Inferior parietal cortex (tissue), 1 donor: Measurements from ENCODE around the gene L3MBTL4.
"Not testable (repeated sequence)": the region's sequence is repeated elsewhere in the genome, so short reads cannot be mapped to it uniquely, and the experiment has no call there.

Experiments used
- DNase-seq: peaks from one replicate; pipeline ENCODE4 v3.0.0-alpha.2; 2016; ENCODE audit errors: extremely low spot score

L3MBTL4 gene

DNA sequence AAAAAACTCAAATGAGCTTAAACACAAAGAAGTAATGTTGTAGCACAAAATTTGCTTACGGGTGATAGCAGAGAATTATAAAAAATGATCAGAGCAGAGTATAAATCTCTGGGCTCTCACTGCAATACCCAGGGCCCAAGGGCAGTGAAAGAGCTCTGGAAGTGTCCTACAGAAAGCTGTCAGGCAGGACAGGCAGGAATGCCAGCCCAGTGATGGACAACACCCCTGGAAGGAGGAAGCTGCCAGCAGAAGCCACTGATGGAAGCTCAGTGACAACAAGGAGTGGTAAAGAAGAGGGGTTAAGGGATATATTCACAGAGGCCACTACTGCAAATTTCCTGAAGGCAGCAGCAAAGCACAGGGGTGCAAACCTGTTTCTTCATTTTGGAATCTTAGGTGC, 214.9 kb downstream of the L3MBTL4 start:
- DNase-seq = no peak

DNA sequence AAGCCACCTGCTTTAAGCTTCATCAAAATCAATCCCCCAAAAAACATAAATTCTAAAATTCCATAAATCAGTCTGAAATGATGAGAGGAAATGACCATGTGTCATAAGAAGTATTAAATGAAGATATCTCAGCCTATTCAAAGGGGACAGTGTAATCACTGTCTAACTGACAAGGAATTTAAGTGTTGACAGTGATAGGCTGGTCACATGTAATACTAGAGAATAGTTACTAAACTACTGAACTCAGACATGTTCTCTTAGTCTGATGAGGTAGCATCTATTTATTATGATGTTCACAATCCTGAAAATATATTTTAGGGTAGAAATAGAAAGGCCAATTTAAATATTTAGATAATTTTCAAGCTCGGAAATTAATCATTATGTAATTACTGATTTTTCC, 216.1 kb downstream of the L3MBTL4 start:
- DNase-seq = no peak

DNA sequence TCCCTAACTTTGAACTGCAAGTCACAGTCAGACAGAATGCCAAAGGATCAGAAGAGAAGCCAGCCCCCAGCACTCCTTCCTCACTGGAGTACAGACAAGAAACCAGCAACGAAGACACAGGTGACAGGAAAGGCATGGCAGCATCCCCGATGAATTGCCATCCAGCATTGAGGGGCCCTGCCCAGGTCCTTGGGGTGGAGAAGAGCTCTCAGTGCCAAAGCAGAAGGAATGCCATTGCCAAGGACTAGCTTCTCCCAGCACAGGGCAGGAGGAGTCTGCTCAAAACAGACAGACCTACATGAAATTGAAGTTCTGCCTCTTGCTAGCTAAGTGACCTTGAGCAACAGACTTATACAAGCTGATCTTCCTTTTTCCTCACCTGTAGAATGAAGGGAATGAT, 220.1 kb downstream of the L3MBTL4 start:
- no peak for DNase-seq

DNA sequence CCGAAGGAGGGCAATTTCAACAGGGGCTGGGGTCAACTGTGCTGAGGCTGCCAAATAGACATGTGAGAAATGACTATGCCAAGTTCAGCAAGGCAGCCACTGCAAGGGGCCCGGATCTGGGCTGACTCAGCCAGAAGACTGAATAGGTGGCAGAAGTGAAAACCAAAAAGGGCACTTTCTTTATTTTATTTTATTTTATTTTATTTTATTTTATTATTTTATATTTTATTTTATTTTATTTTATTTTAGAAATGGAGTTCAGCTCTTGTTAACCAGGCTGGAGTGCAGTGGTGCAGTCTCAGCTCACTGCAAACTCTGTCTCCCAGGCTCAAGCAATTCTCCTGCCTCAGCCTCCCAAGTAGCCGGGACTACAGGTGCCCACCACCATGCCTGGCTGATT, 228.9 kb downstream of the L3MBTL4 start:
- not testable (repeated sequence) for DNase-seq

DNA sequence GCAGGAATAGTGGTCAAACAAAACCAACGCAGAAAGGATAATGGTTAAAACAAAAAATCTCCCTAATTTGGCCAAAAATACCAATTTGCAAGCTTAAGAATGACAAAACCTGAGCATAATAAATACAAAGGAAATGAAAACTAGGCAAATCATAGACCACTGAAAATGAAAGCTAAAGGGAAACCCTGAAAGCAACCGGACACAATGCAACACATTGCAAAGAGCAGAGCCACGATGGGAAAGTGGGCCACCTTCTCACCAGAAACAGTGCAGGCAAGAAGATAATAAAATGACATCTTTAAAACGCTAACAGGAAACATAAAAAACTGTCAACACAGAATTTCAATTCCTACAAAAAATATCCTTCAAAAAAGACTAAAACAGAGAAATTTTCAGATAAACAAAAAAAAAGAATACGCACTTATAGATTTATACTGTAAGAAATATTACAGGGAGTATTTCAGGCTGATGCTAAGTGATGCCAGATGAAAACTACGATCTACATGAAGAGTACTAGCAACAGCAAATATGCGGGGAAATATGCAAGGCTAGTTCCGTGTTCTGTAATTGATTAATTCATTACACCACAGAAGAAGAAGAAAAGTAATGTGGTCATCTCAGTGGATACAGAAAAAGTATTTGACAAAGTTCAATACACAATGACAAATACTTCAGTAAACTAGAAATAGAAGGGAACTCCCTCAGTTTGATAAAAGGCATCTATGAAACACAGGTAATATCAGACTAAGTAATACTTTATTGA, 239.5 kb downstream of the L3MBTL4 start:
- DNase-seq = no peak

DNA sequence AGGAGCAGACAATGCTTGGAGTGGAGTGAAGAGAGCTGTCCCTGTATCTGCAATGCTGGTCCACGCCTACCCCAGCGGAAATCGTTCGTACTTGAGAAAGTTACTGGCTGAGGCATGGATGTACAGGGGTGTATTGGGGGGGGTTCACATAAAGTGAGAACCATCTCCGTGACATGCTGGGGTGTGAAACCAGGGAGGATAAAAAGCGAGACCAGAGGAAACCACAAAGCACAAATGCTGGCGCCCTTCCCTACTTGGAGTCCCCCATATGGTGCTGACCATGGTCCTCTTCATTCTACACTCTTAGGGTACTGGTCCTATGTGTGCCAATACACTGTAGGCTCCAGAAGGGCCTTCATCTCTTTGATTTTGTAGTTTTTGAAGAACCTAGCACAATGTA, 244.1 kb downstream of the L3MBTL4 start:
- no peak for DNase-seq

DNA sequence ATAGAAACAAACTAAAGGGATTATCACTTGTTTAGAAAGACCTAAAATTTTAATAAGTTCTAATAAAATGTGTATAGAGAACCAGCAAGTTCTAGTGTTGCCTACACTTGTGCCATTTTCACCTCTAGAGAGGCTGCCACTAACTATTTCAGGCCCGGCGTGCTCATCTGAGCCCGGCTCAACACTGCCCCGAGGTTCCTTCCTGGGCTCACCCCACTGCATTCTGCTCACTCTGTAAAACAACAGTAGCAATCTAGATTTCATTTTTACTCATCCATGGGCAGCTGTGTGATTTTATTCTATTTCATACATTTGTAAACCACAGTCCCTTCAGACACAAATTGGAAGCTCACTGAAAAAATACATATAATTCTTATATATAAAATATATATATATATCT, 253.2 kb downstream of the L3MBTL4 start:
- no peak for DNase-seq

DNA sequence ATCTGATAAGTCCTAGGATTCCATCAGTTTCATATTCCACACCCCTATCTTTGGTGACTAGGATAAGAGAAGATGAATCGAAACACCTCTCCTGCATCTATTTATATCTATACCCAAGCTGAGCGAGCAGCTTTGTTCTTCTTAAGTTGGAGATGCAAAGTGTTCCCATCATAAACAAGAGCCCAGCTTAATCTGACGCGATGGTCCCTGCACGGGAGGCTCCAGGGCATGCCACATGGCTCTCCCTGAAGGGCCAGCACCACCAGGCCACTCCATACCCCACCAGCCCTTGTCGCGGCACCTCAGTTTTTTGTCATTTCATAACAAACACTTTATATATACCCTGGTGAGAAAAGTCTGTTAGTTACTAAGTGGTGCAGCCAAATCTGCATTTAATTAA, 255.3 kb downstream of the L3MBTL4 start:
- no peak for DNase-seq

DNA sequence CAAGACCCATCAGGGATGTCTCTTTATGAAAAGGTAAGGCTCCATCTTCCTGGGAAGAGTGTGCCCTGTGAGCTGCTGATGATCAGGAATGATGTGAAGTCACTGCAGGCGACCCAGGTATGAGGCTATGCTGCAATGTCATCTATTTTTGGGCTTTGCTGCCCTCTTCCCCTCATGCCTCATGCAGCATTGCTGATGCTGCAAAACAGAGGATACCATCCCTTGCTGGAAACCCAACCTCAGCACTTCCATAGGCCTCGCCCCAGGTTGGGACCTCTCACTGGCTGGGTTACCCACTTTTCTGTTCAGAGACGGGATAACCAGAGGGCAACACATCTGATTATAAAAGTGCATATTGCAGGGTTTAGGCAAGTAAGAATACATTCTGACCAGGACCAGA, 255.8 kb downstream of the L3MBTL4 start:
- DNase-seq = no peak

DNA sequence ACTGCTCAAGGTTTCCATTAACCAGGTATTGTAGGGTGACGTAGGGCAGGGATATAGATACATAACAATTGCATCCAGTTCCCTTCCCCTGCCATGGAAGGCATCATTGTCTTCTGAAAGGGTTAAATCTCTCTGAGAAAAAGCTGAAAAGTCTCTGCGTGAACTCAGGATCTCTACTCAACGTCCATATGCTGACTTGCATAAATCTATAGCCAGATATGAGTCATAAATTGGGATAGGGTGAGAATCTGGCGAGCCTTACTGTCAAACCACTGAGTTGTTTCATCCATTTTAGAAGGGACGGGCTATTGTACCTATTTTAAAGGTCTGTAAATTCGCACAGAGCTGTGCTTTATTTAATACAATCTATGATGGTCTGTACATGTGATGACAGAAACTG, 258.3 kb downstream of the L3MBTL4 start:
- DNase-seq = no peak

DNA sequence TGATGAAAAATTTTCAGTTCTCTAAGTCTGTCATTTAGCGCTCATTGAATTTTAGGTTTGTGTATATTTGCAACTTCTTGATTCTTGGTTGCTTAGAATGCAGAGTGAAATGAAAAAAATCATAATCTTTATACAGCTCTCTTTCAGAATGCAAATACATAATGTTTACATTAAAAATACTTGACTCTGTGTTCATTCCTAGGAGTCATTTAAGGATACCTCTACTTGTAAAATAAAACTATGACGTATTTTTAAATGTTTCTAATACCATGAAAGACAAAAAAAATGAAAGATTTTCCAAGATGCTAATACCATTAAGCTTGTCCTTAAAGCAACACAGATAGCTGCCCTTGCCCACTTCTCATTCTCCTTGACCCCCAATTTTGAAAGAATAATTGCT, 259.0 kb downstream of the L3MBTL4 start:
- no peak for DNase-seq

DNA sequence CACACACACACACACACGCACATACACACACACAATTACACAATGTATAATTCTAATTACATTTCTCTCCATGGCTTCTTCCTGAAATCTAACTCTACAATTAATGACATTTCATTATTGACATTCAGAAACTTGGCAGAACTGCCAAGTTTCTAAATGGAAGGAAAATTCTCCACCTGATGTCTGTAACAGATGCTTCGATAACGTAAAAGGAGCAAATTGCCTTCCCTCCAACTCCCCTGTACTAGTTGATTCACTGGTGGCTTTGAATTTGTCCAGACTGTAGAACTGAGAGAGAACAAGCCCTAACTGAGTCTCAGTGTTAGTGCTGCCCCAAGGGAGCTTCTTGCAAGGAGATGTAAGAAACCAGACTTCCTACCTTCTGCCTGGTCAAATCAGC, 264.3 kb downstream of the L3MBTL4 start:
- DNase-seq = no peak

DNA sequence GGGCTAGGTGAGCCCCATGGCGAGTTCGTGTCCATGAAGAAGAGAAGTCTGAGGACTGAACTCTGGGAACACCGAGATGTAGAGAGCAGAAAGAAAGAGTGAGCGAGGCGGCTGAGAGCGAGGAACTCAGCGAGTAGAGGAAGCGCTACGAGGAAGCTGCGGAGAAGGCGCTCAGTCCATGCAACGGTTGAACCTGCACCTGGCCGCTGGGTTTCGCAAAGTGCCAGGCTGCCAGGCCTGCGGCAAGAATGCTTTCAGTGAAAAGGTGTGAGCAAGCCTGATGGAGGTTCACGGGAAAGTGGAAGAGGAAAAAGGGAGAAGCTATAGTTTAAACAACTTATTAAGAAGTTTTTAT, 268.4 kb downstream of the L3MBTL4 start:
- DNase-seq = no peak

DNA sequence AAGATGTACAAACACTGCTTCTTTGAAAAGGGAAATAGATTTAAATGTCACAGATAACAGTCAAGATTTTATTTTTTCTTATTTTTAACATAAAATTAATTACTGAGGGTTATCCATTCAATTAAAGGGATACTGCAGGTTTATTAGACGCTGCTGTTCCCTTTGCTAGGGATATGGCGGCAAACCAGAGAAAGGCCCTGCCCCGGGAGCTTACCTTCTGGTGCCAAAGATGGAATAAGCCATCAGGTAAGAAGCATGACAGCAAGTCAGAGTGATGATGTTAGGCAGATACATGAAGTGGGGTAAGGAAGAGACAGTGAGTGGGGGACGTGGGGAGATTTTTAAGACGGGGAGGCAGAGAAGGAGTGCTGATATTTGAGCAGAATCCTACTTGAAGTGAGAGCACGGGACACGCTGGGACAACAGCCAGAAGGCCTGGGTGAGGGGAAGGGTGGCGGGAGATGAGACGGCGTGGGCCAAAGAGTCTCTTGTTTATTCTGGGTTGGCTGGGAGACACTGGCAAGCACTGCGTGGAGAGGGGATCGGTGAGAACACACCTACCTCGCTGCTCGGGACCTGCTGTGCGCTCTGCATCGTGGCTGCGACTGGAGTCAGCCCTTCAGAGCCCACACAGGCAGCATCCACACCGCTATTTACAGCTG, 268.9 kb downstream of the L3MBTL4 start:
- no peak for DNase-seq

DNA sequence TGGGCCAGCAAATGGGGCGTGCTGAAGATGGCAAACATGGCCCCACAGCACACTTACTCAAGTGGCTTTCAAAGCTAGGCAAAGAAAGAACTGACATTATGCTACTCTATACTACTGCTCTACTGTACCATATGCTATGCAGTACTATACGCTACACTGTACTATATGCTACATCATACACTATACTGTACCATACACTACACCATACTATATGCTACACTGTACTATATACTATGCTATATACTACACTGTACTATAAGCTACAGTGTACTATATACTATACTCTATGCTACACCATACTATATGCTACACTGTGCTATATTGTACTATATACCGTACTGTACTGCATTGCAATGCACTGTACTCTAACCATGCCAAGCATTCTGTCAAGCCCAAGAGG, 275.7 kb downstream of the L3MBTL4 start:
- DNase-seq = no peak

DNA sequence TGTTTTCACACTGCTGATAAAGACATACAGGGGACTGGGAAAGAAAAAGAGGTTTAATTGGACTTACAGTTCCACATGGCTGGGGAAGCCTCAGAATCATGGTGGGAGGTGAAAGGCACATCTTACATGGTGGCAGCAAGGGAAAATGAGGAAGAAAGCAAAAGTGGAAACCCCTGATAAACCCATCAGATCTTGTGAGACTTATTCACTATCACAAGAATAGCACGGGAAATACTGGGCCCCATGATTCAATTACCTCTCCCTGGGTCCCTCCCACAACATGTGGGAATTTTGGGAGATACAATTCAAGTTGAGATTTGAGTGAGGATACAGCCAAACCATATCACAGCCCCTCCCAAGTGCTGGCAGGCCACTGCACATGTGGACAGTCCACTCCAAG, 278.8 kb downstream of the L3MBTL4 start:
- not testable (repeated sequence) for DNase-seq

DNA sequence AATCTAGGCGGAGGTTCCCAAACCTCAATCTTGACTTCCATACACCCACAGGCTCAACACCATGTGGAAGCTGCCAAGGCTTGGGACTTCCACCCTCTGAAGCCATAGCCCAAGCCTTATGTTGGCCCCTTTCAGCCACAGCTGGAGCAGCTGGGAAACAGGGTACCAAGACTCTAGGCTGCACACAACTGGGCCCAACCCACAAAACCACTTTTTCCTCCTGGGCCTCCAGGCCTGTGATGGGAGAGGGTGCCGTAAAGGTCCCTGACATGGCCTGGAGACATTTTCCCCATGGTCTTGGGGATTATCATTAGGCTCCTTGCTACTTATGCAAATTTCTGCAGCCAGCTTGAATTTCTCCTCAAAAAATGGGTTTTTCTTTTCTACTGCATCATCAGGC, 279.7 kb downstream of the L3MBTL4 start:
- not testable (repeated sequence) for DNase-seq

DNA sequence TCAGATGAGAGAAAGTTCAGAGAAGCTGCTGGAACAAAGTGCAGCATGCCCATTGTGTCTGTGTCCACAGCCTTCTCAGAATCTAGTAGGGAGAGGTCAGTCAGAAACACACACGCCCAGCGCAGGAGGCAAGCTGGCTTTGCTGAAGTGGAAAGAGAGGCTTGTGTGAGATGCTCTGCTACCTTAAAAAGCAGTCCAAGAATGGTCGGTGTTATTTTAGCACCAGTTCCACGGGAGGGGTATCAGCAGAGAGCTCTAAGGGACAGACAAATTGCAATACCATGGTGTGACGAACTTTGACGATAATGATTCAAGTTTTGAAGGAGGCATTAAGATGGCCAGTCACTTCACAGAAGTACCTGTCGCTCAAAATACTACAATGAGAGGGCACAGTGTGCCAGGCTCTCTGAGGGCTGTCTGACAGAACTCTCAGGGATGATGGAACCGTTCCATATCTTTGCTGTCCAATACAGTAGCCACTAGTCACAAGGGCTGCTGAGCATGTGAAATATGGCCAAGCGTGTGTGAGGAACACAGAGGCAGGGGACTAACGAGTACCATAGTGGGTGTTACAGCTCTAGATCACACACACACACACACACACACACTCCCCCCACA, 281.9 kb downstream of the L3MBTL4 start:
- DNase-seq = no peak

DNA sequence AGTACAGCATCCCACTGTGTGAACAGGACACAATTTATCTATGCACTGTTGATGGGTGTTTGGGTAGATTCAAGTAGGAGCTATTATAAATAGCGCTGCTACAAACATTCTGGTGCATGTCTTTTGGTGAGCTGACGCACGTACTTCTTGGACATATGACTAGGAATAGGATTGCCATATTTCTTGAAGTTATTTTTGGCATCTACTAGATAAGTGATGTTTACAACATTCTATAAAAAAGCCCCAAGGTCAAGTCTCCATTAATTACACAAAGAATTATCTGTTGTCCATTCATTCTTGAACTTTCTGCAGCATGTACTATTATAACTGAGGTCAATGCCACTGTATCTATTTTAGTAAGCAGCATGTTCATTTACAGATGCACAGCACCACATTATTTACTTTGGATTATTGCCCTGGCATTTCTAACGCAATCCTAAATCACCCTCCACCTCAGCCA, 293.9 kb downstream of the L3MBTL4 start:
- DNase-seq = no peak

DNA sequence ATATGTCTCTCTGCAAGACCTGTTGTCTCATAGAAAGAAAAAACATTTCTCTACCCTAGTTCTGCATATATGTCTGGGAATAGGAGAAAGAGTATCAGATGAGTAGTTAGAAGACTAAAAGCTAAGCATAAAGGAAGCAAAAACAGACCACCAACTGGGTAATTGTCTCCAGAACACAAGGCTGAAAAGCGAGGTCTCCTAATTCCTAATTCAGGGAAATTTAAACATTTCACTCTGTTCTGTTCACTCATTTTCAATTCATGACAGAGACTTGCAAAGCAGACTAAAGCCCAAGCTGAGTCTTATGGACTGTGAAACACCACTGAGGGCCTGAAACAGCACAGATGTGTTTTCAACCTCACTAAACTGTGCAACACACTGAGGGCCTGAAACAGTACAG, 294.9 kb downstream of the L3MBTL4 start:
- DNase-seq = no peak

DNA sequence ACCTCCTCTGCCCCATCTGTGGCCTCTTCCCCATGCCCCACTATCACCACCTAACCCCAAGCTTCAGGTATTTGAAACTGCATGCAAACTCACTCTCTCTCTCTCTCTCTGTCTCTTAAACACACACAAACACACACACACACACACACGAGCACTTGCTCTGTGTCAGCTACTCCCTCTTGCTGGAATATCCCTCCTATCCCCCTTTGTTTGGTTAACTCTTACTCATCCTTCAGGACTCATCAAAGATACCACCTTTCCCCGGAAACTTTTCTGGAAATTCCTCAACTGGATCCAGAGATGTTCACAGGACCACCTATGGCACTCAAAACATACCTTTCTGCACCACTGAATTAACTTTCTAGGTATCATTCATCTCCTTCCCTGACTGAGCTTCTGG, 296.6 kb downstream of the L3MBTL4 start:
- DNase-seq = no peak

DNA sequence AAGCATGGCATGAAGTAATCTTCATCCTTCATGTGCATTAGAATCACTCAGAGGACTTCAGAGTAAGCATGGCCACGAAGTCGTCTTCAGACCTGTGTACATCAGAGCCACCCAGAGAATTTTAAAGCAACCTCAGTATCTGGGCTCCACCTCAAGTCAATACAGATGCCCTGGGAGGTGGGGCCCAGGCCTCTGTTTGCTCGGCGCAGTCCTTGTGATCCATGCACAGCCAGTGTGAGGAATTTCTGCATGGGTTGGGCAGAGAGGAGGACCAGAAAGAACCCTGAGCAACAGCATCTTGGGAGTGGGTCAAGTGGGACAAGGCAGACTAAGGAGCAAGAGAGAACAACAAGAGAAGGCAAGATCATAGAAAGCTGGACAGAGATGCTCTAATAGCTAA, 299.0 kb downstream of the L3MBTL4 start:
- no peak for DNase-seq

DNA sequence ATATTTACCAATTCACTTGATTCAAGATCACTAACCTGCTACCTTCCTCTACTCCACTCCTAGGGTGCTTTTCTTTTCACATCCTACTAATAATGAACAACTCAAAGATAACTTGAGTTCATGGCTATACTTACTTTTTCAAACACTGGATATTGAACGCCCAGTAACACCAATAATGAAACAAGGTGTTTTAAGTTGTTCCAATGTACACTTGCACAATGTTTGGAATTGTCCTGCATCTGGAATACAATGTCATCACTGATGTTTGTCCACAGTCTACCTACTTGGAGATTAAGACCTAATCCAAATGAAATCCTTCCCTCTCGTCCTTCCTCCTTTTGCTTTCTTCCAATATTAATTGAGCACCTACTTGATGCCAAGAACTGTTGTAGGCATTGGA, 301.1 kb downstream of the L3MBTL4 start:
- no peak for DNase-seq
